ENCODE measurements around the gene PYGM.

GRCh38 chr11:64753380-64754123, 6.2 kb downstream of the PYGM start:
- TF ChIP-seq, protein P1, sequence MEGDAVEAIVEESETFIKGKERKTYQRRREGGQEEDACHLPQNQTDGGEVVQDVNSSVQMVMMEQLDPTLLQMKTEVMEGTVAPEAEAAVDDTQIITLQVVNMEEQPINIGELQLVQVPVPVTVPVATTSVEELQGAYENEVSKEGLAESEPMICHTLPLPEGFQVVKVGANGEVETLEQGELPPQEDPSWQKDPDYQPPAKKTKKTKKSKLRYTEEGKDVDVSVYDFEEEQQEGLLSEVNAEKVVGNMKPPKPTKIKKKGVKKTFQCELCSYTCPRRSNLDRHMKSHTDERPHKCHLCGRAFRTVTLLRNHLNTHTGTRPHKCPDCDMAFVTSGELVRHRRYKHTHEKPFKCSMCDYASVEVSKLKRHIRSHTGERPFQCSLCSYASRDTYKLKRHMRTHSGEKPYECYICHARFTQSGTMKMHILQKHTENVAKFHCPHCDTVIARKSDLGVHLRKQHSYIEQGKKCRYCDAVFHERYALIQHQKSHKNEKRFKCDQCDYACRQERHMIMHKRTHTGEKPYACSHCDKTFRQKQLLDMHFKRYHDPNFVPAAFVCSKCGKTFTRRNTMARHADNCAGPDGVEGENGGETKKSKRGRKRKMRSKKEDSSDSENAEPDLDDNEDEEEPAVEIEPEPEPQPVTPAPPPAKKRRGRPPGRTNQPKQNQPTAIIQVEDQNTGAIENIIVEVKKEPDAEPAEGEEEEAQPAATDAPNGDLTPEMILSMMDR (IDR thresholded peaks at IDR 0.05; ENCODE audit: insufficient read depth, low read length, poor library complexity, severe bottlenecking), result no peak
- no peak for TF ChIP-seq EZH2phosphoT487 (conservative IDR thresholded peaks at IDR 0.05; ENCODE audit: low read length)
